HepG2 (cell line): Measurements from ENCODE around the gene TGM4. TPM values are rescaled to one million over a fixed set of nuclear protein-coding genes. Genes with fewer than 3 reads are reported as not detected.
"Not testable (repeated sequence)": the region's sequence is repeated elsewhere in the genome, so short reads cannot be mapped to it uniquely, and the experiment has no call there.

Experiments used
- ATAC-seq: fragments of 200-7000 bp; cut with Tn5 transposase; 3 replicates; pipeline ENCODE4 v1.9.1; 2020; ENCODE audit warnings: mild to moderate bottlenecking, moderate library complexity
- BruUV-seq: library from RNA; stranded (reverse); fragments of 400-500 nt; replicated peaks from 2 replicates; lab custom pipeline; 2021; lab: Mats Ljungman, UMichigan
- CTCF ChIA-PET: fragments of 300-600 bp; formaldehyde crosslinking; extraction: SDS; loops from one replicate; lab custom pipeline; 2021; ENCODE audit warnings: low total read pairs, inconsistent platforms, low intra/inter-chr PET ratio; lab: Yijun Ruan, JAX
- POLR2A ChIA-PET: fragments of 350-600 bp; sonication (Branson Sonifier 250); formaldehyde crosslinking; loops from one replicate; lab custom pipeline; 2020; ENCODE audit warnings: antibody characterized with exemption, inconsistent platforms; lab: Yijun Ruan, JAX
- DNase-seq: peaks from one replicate; pipeline ENCODE4 v3.0.0-alpha.2; 2015; ENCODE audit warnings: low spot score
- FAIRE-seq: peaks from 3 replicates; lab custom pipeline; 2011; peaks lifted over from hg19 to GRCh38; lab: Jason Lieb, UNC
- H2AFZ ChIP-seq: one replicate; pipeline ENCODE4 v1.6.1; 2011; ENCODE audit warnings: low read length, inconsistent platforms
- H3K27ac ChIP-seq: fragments of 300-600 bp; 3 replicates; pipeline ENCODE4 v1.8.0; 2011; ENCODE audit warnings: mixed run types, mild to moderate bottlenecking, mixed read lengths, low read length, inconsistent platforms; ENCODE audit not compliant: insufficient read depth; ENCODE audit errors: extremely low read length
- H3K27me3 ChIP-seq, 2 experiments: fragments of 200-600 bp in 1 of 2; 2 replicates in 1 of 2; 3 replicates in 1 of 2; pipeline versions ENCODE4 v1.6.0 to v1.8.0; 2011; ENCODE audit warnings: low read length in 2 of 2, mild to moderate bottlenecking in 2 of 2, moderate library complexity in 2 of 2, inconsistent platforms in 1 of 2; ENCODE audit not compliant: insufficient read depth in 2 of 2, control insufficient read depth in 1 of 2
- H3K36me3 ChIP-seq, 2 experiments: fragments of 200-600 bp in 1 of 2; replicated peaks in 1 of 2; 2 replicates in 1 of 2; 3 replicates in 1 of 2; pipeline versions ENCODE4 v1.5.1 to v1.8.0; 2011; ENCODE audit warnings: low read length in 2 of 2, inconsistent platforms in 1 of 2; ENCODE audit not compliant: insufficient read depth in 2 of 2, control insufficient read depth in 1 of 2
- H3K4me1 ChIP-seq: 2 replicates; pipeline ENCODE4 v1.5.1; 2012; ENCODE audit warnings: low read length, inconsistent platforms; ENCODE audit not compliant: insufficient read depth
- H3K4me2 ChIP-seq: 2 replicates; pipeline ENCODE4 v1.6.0; 2011; ENCODE audit warnings: low read depth, low read length, inconsistent platforms
- H3K4me3 ChIP-seq, 3 experiments: fragments of 200-600 bp in 1 of 3; sonication (generic), shearing (Covaris generic) in 1 of 3; replicated peaks in 1 of 3; 2 replicates each; pipeline ENCODE4 v1.5.1; 2011 to 2016; ENCODE audit warnings: low read length in 3 of 3, inconsistent platforms in 2 of 3, low read depth in 2 of 3, mild to moderate bottlenecking in 2 of 3, control low read depth in 1 of 3, mixed read lengths in 1 of 3; ENCODE audit not compliant: insufficient read depth in 1 of 3
- H3K79me2 ChIP-seq: one replicate; pipeline ENCODE4 v1.6.1; 2011; ENCODE audit warnings: low read length, inconsistent platforms; ENCODE audit not compliant: insufficient read depth
- H3K9ac ChIP-seq: 2 replicates; pipeline ENCODE4 v1.6.0; 2011; ENCODE audit warnings: mild to moderate bottlenecking, low read depth, low read length, inconsistent platforms; ENCODE audit not compliant: insufficient read depth
- H3K9me3 ChIP-seq: 2 replicates; pipeline ENCODE4 v1.5.1; 2012; ENCODE audit warnings: mild to moderate bottlenecking, low read length
- H4K20me1 ChIP-seq: 2 replicates; pipeline ENCODE4 v1.6.0; 2011; ENCODE audit warnings: inconsistent platforms, mild to moderate bottlenecking, low read length, moderate library complexity; ENCODE audit not compliant: insufficient read depth
- CCAR2 ChIP-seq: fragments of 200-400 bp; formaldehyde crosslinking; optimal IDR thresholded peaks from 2 replicates; pipeline ENCODE3; 2018; ENCODE audit warnings: low read depth, mild to moderate bottlenecking, low read length, moderate library complexity
- KDM2A ChIP-seq: sonication (generic); formaldehyde crosslinking; IDR thresholded peaks from 2 replicates; pipeline ENCODE4 v1.4.0; 2020; ENCODE audit warnings: low read depth, missing genetic modification reagents, borderline replicate concordance
- RNF2 ChIP-seq: fragments of 450-650 bp; conservative IDR thresholded peaks from 2 replicates; pipeline ENCODE4 v1.6.1; 2016; ENCODE audit warnings: low read depth
- SIN3B ChIP-seq: fragments of 150-350 bp; IDR thresholded peaks from 2 replicates; pipeline ENCODE4 v1.6.1; 2014; ENCODE audit warnings: low read length
- ZNF17 ChIP-seq: sonication (generic); formaldehyde crosslinking; IDR thresholded peaks from 2 replicates; pipeline ENCODE4 v1.5.0; 2020; ENCODE audit warnings: mild to moderate bottlenecking, missing genetic modification reagents
- ZNF20 ChIP-seq: sonication (generic); formaldehyde crosslinking; IDR thresholded peaks from 2 replicates; pipeline ENCODE4 v1.4.0; 2020; ENCODE audit warnings: mild to moderate bottlenecking, moderate library complexity, missing genetic modification reagents
- ZNF280D ChIP-seq: sonication (generic); formaldehyde crosslinking; IDR thresholded peaks from 2 replicates; pipeline ENCODE4 v1.5.1; 2020; ENCODE audit warnings: mild to moderate bottlenecking, missing genetic modification reagents
- ZNF841 ChIP-seq: sonication (generic); formaldehyde crosslinking; IDR thresholded peaks from 2 replicates; pipeline ENCODE4 v1.8.1; 2023; ENCODE audit warnings: missing genetic modification reagents, borderline replicate concordance
- WGBS: methylation state at CpG from one replicate; pipeline ENCODE4 v1.1.6; 2017; ENCODE audit warnings: low lambda C conversion rate; 5-methylcytosine and 5-hydroxymethylcytosine counted together
- in situ Hi-C: cut with HindIII; loops from 2 replicates; pipeline ENCODE4 v1.10.0; 2017; ENCODE audit warnings: low pct_unique_long_range_greater_than_20kb; ENCODE audit not compliant: extremely low pct_ligation_motif_present
- intact Hi-C: fragments of 100-400 bp; cut with micrococcal nuclease; formaldehyde crosslinking; loops from one replicate; pipeline ENCODE4 v1.10.0; 2022; ENCODE audit not compliant: unreplicated experiment
- polyA plus RNA-seq, 8 experiments: library from polyadenylated mRNA; depleted of rRNA in 3 of 8; stranded (reverse) in 7 of 8; unstranded in 1 of 8; fragments of >200 nt; fragmentation: Illumina TruSeq in 4 of 8; extraction: Trizol in 4 of 8; gene quantifications; 2 replicates each; pipeline versions ENCODE4 v1.2.1 to v1.2.3, GENCODE V29; 2011 to 2016; ENCODE audit warnings: low read depth in 4 of 8, missing spikeins in 1 of 8, mixed read lengths in 1 of 8; ENCODE audit not compliant: insufficient read depth in 1 of 8
- total RNA-seq, 5 experiments: library from RNA; depleted of rRNA; stranded (reverse); fragments of >200 nt; fragmentation: Illumina TruSeq; extraction: Trizol; gene quantifications; 2 replicates each; pipeline ENCODE4 v1.2.3, GENCODE V29; 2016; ENCODE audit warnings: low read depth in 1 of 5

Gene TGM4
- total and polyA plus RNA-seq, 2 of the 13 experiments (the other 11 are each of a cell fraction or from before 2014, with no cell fraction given), result 0.07 to 0.15 TPM

GRCh38 chr3:44948239-44948638, 73.8 kb downstream of the TGM4 start (continued):
- TF ChIP-seq ZNF280D (CRISPR knock-in tag) (no peak), ZNF20 (CRISPR knock-in tag) (no peak)
- TF ChIP-seq, all 625 proteins: peak for 0

DNA sequence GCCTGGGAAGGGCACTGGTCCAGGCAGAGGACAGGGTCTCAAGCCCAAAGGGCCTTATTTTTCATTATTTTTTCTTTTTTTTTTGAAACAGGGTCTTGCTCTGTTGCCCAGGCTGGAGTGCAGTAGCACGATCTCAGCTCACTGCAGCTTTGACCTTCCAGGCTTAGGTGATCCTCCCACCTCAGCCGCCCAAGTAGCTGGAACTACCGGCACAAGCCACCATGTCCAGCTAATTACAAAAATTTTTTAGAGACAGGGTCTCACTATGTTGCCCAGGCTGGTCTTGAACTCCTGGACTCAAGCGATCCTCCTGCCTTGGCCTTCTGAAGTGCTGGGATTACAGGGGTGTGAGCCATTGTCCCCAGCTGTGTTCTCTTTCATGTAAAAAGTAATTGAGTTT, 75.4 kb downstream of the TGM4 start:
- H3K4me2 ChIP-seq, in situ Hi-C loops, DNase-seq, H3K4me1 ChIP-seq, H3K79me2 ChIP-seq, H3K27me3 ChIP-seq, H3K9me3 ChIP-seq, H3K27ac ChIP-seq, H3K9ac ChIP-seq, POLR2A ChIA-PET, BruUV-seq, H4K20me1 ChIP-seq, intact Hi-C loops, H3K4me3 ChIP-seq, FAIRE-seq, ATAC-seq, H2AFZ ChIP-seq, CTCF ChIA-PET: not testable (repeated sequence)
- H3K36me3 ChIP-seq, result peaks cover 7 to 25% of the 10 kb centered on the region in 2 experiments; a peak in 4 of 5 replicates
- 98% methylated on average over 4 of the region's 4 CpGs for WGBS

GRCh38 chr3:44950275-44950734, 75.9 kb downstream of the TGM4 start:
- peaks cover 4 to 21% of the 10 kb centered on the region in 2 experiments; a peak in 4 of 5 replicates for H3K36me3 ChIP-seq
- BruUV-seq, result no TSS peak
- no peaks in the 10 kb centered on the region for H4K20me1 ChIP-seq
- DNase-seq, result no peak
- ChIA-PET CTCF (no interaction called here), POLR2A (no interaction called here)
- no peak overlapping the region for H3K9ac ChIP-seq
- no peak overlapping the region for H3K4me3 ChIP-seq
- peaks cover 12% of the 10 kb centered on the region for H3K4me1 ChIP-seq
- no peak overlapping the region for H3K27ac ChIP-seq
- H3K9me3 ChIP-seq, result no peaks in the 10 kb centered on the region
- no peak for FAIRE-seq
- no peak for ATAC-seq
- in situ Hi-C loops (no loop called here), intact Hi-C loops (no loop called here)
- no peak overlapping the region for H3K4me2 ChIP-seq
- H3K79me2 ChIP-seq, result no peaks in the 10 kb centered on the region
- no peak overlapping the region for H2AFZ ChIP-seq
- no peaks in the 10 kb centered on the region for H3K27me3 ChIP-seq
- 93% methylated on average over 2 of the region's 2 CpGs for WGBS
- no peak for TF ChIP-seq KDM2A
- TF ChIP-seq ZNF17 (CRISPR knock-in tag), result no peak
- TF ChIP-seq ZNF841 (CRISPR knock-in tag), result no peak
- TF ChIP-seq CCAR2, result no peak
- TF ChIP-seq SIN3B, result no peak
- no peak for TF ChIP-seq RNF2
